Measurements from ENCODE around the gene IRF7.
"Not testable (repeated sequence)": the region's sequence is repeated elsewhere in the genome, so short reads cannot be mapped to it uniquely, and the experiment has no call there.

The IRF7 gene

GRCh38 chr11:615504-616319 lies at the start of gene IRF7:
Gene IRF7, minus strand, starts transcription at chr11:615950. Its CDS starts 586 bp downstream, at chr11:615364.
- DNase-seq, result peak; percentile 98

GRCh38 chr11:665062-665703 lies 49.4 kb upstream of the IRF7 start:
- no peak for DNase-seq

GRCh38 chr11:662689-663274 lies 47.0 kb upstream of the IRF7 start:
- DNase-seq, result peak; percentile 73

GRCh38 chr11:660681-661444 lies 45.1 kb upstream of the IRF7 start:
- DNase-seq, result no peak

- DNase-seq, result no peak
Measured at GRCh38 chr11:660281-660680, 44.5 kb upstream of the IRF7 start.

- DNase-seq, result no peak
Measured at GRCh38 chr11:659532-660085, 43.9 kb upstream of the IRF7 start.

- DNase-seq, result no peak
Measured at GRCh38 chr11:657691-658126, 42.0 kb upstream of the IRF7 start.

- no peak for DNase-seq
Measured at GRCh38 chr11:656866-657265, 41.1 kb upstream of the IRF7 start.

GRCh38 chr11:656426-656825 lies 40.7 kb upstream of the IRF7 start:
- no peak for DNase-seq

GRCh38 chr11:655036-655726 lies 39.4 kb upstream of the IRF7 start:
- no peak for DNase-seq

- DNase-seq, result not testable (repeated sequence)
Measured at GRCh38 chr11:654444-654843, 38.7 kb upstream of the IRF7 start.

- DNase-seq, result no peak
Measured at GRCh38 chr11:653837-654236, 38.1 kb upstream of the IRF7 start.

GRCh38 chr11:653136-653535 lies 37.4 kb upstream of the IRF7 start:
- DNase-seq, result not testable (repeated sequence)

GRCh38 chr11:650482-650881 lies 34.7 kb upstream of the IRF7 start:
- DNase-seq, result no peak

GRCh38 chr11:647672-648158 lies 32.0 kb upstream of the IRF7 start:
- DNase-seq, result not testable (repeated sequence)

GRCh38 chr11:646214-646613 lies 30.5 kb upstream of the IRF7 start:
- no peak for DNase-seq

GRCh38 chr11:645536-645935 lies 29.8 kb upstream of the IRF7 start:
- no peak for DNase-seq

- no peak for DNase-seq
Measured at GRCh38 chr11:643849-644738, 28.3 kb upstream of the IRF7 start.

GRCh38 chr11:643366-643765 lies 27.6 kb upstream of the IRF7 start:
- no peak for DNase-seq

GRCh38 chr11:641806-642370 lies 26.1 kb upstream of the IRF7 start:
- no peak for DNase-seq

All from hematopoietic multipotent progenitor cell treated with erythropoietin and hydrocortisone succinate and interleukin-3 and kit ligand, for 6 days (in vitro differentiated cells).